ENCODE data around the gene GALNT9. TPM values are rescaled to one million over a fixed set of nuclear protein-coding genes. Genes with fewer than 3 reads are reported as not detected.
"Not testable (repeated sequence)": the region's sequence is repeated elsewhere in the genome, so short reads cannot be mapped to it uniquely, and the experiment has no call there.

The GALNT9 gene
- total RNA-seq, 1 donor from 2014 or later: not detected

- ATAC-seq (no peak), DNase-seq (ENCODE audit: low spot score) (no peak)
Observed at GRCh38 chr12:132314516-132315233, 14.7 kb downstream of the GALNT9 start.

DNA sequence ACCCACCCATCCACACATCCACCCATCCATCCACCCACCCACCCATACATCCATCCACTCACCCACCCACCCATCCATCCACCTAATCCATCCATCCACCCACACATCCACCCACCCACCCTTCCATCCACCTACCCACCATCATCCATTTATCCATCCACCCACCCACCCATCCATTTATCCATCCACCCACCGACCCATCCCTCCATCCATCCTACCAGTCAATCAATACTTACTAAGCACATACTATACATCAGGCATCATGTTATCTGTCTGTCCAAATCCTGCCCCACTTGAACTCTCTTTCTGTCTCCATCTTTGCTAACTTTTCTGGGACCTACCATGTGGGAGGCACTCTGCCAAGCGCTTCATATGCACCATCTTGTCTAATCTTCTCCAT is 15.4 kb downstream of the GALNT9 start:
- ATAC-seq (no peak), DNase-seq (ENCODE audit: low spot score) (no peak)

GRCh38 chr12:132313182-132313581 is 16.2 kb downstream of the GALNT9 start:
- no peak for DNase-seq (ENCODE audit: low spot score)
- ATAC-seq: no peak

GRCh38 chr12:132312516-132312915 is 16.9 kb downstream of the GALNT9 start:
- no peak for DNase-seq (ENCODE audit: low spot score)
- no peak for ATAC-seq

DNA sequence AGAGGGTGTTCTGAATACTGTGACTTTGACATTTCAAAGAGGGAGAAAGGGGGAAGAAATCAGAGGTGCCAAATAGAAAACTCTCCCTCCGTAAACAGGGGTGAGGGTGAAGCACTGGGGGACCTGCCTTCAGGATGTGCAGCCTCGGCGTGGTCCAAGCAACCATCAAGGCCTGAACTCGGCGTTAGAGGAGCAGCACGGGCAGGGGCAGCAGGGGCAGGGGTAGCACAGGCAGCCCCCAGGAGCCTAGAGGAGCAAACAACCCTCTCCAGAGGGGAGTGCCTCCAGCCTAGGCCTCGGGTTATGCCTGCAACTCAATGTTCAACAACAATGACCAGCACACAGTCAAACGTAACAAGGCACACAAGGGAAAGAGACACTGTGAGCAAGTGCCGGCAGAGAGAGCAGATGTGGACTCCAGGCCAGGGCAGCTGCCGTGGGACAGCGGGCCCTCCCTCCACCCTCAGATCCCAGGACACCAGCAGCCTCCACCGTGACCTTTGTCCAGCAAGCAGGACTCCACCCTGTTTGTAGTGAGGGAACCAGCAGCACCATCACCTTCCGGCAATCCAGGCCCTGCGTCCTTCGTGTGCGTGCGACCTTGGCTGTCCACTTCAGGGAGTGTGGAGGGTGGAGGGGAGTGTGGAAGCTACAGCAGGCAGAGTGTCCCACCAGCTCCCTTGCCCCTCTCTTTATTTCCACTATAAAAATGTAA is 18.0 kb downstream of the GALNT9 start:
- ATAC-seq: no peak
- no peak for DNase-seq (ENCODE audit: low spot score)

DNA sequence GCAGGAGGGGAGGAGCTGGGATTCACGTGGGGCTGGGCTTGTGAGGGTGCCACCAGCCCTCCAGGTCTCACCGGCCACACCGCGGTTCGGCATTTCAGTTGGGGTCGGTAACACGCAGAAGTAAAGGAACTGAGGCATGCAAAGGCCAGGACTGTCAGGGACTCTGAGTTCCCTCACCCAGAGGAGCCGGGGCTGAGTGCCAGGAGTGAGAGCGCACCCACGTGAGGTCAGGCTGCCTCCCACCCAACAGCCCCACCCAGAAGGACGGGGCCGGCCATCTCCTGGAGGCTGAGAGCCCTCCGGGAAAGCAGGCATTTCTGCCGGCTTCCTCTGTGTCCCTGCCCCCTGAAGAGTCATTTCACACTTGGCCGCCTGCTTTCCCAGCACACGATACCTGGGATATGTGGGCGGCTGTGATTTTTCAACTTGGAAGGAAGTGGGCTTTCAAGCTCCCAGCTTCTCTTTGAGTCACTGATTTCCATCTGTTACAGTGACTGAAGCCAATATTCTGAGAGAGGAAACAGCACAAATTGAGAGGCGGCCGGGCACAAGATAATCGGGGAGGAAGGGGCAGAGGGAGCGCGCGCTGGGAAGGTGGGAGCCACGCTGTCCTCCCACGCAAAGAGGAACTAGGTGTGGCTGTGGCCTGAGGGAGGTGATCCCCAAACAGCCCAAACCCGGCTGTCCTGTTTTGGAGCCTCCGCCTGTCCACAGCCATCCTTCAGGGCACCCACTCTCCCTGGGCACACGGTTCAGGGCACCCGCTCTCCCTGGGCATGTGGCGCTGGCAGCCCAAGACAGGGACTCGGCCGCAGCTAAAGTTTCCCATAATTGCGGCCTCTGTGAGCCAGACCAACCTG is 19.0 kb downstream of the GALNT9 start:
- DNase-seq (ENCODE audit: low spot score) (no peak), ATAC-seq (no peak)

- DNase-seq (ENCODE audit: low spot score) (no peak), ATAC-seq (no peak)
Observed at GRCh38 chr12:132309596-132310086, 19.7 kb downstream of the GALNT9 start.

DNA sequence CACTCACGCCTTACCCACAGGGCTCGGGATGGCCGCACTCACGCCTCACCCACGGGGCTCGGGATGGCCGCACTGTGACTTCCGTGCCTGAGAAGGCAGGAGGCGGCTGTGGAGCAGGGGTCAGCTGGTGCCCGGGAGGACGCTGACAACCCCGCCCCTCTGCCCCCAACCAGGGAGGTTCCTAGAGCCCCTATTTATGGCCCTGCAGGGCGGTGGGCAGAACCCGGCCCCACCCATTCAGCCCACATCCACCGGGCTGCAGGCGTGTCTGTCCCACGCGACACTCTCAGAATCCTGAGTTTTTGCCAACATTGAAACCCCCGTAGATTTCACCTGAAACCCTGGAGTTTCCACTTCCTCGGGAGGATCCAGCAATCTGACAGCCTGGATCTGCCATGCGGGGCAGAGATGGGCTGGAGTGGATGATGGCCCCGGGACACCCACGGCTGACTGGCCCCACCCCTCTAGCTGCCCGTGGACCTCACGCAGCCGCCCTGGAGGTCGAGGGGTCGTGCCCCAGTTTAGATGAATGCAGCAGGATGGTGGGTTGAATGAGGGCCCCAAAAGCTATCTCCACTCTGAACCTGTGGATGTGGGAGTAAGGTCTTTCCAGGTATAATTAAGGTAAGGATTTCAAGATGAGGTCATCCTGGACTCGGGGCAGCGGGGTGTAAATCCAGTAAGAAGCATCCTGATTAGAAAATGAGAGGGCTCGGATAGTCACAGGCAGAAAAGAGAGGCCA is 20.4 kb downstream of the GALNT9 start:
- no peak for DNase-seq (ENCODE audit: low spot score)
- ATAC-seq: no peak

DNA sequence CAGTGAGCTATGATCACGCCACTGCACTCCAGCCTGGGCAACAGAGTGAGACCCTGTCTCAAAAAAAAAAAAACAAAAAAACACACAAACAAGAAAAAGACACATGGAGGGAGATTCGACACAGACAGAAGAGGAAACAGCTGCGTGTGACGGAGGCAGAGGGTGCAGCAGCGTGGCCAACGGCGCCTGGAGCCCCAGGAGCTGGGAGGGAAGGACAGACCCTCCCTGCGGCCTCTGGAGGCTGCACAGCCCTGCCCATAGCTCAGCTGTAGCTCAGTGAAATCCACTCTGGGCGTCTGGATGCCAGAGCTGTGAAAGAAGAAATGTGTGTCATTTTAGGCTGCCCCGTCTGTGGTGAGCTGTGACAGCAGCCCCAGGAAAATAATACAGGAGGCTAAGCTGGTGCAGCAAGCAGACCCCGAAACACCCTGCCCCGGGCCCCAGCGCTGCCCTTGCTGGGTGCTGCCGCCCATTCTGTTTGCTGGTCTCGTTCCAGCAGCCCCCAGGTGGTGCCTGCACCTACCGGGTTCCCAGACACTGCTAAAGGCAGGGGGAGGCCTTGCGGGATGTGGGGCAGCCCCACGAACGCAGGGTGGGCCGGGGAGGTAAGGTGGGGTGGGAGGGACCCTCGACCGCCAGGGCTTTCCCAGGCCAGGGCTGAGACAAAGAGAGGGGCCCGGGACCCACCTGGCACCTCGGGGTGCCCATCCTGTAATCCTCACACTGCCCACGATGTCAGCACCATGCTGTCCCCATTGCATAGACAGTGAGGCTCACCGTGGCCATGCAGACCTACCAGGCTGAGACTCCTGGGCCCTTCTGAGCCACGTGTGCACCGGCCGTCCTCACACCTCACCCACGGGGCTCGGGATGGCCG is 21.2 kb downstream of the GALNT9 start:
- DNase-seq (ENCODE audit: low spot score) (no peak), ATAC-seq (no peak)

DNA sequence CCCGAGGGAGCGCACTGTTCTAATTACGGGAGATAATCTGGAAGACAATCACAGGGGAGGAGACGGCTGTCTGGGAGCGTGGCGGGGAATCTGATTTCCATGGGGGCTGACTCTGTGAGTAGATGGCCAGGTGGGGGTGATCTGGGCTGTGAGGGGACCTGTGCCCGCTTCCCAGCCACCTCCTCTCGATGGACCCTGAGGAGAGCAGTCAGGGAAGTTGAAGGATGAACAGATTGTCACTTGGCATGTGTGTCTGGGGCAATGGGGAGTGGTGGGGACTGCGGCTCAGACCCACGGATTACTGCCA is 22.6 kb downstream of the GALNT9 start:
- ATAC-seq: no peak
- no peak for DNase-seq (ENCODE audit: low spot score)

DNA sequence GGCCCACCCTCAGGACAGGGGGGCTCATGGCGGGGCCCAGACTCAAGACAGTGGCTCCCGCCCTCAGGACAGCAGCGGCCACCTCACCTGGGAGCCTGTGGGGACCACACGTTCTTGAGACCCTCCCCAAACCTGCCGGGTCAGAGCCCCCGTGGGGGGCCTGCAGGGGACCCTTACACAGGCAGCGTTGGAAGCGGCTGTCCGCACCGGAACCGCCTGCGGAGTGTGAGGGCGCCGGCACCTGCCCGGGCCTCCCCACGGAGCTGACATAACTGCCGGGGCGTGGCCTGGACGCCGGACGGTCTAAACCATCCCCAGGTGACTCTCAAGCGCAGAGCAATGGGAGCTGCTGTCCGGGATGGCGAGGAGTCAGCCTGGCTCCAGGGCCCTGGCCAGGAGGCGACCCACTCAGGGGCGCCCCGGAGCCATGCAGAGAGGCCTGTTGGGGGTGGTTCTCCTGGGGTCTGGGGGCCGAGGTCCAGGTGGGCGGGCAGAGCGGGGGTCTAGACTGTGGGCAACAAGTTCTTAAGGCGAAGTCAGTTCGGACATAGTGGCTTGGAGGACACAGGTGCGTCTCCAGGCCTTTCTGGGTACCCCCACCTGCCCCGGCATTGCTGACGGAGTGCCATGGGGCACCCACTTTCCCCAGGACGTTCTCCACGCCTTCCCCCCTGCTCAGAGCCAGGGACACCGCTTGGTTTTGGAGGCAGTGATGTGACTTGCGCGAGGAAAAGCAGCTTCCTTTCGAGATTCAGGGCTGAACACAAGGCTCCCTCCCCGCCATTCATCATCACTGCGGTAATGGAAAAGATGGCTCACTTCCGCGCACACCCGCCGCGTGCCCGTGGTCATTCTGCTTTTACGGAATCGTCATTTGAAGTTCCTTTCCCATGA is 23.2 kb downstream of the GALNT9 start:
- ATAC-seq: no peak
- no peak for DNase-seq (ENCODE audit: low spot score)

DNA sequence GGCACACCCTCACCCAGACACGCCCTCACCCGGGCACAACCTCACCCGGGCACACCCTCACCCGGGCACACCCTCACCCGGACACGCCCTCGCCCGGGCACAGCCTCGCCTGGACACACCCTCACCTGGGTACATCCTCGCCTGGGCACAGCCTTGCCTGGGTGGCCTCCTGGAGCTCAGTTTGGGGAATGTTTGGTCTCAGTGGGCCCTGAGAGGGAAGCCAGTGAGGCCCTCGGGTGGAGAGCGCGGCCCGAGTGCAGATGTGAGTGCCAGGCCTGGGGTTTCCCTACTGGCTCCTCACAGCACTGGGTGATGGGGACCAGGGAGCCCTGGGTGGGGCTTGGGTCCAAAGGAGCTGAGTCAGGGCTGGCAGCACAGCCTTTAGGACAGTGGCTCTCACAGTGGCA is 23.8 kb downstream of the GALNT9 start:
- no peak for DNase-seq (ENCODE audit: low spot score)
- ATAC-seq: no peak

DNA sequence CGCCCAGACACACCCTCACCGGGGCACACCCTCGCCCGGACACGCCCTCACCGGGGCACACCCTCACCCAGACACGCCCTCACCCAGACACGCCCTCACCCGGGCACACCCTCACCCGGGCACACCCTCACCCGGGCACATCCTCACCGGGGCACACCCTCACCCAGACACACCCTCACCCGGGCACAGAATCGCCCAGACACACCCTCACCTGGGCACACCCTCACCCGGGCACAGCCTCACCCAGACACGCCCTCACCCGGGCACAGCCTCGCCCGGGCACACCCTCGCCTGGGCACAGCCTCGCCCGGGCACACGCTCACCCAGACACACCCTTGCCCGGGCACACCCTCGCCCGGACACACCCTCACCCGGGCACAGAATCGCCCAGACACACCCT is 24.5 kb downstream of the GALNT9 start:
- not testable (repeated sequence) for DNase-seq (ENCODE audit: low spot score); ATAC-seq

DNA sequence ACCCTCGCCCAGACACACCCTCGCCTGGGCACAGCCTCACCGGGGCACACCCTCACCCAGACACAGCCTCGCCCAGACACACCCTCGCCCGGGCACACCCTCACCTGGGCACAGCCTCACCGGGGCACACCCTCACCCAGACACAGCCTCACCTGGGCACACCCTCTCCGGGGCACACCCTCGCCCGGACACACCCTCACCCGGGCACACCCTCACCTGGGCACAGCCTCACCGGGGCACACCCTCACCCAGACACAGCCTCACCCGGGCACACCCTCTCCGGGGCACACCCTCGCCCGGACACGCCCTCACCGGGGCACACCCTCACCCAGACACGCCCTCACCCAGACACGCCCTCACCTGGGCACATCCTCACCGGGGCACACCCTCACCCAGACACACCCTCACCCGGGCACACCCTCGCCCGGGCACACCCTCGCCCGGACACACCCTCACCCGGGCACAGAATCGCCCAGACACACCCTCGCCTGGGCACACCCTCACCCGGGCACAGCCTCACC is 25.5 kb downstream of the GALNT9 start:
- not testable (repeated sequence) for ATAC-seq; DNase-seq (ENCODE audit: low spot score)

- DNase-seq (ENCODE audit: low spot score) (no peak), ATAC-seq (no peak)
Observed at GRCh38 chr12:132302466-132303358, 26.7 kb downstream of the GALNT9 start.

GRCh38 chr12:132300789-132301722 is 28.3 kb downstream of the GALNT9 start:
- no peak for ATAC-seq
- no peak for DNase-seq (ENCODE audit: low spot score)

DNA sequence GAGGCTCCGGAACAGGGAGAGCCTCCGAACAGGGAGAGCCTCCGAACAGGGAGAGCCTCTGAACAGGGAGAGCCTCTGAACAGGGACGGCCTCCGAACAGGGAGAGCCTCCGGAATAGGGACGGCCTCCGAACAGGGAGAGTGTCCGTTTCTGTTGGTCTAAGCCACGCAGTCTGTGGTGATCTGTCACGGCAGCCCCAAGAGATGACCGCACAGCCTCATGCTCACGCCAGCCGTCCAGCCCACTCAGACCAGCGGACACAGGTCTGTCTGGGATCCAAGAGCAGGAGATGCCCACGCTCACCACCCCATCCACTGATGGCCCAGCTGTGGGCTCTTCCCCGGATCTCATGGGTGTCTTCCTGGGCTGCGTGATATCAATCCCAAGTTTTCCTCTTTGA is 33.3 kb downstream of the GALNT9 start:
- no peak for ATAC-seq
- DNase-seq (ENCODE audit: low spot score): no peak

Data from left lobe of liver (tissue), 2 donors.